GM19240 (cell line): ENCODE data around the gene TMEM238.

Source experiments
- DNase-seq: peaks from one replicate; pipeline ENCODE4 v3.0.0; 2011; ENCODE audit warnings: low spot score; ENCODE audit not compliant: insufficient read length

The TMEM238 gene

DNA sequence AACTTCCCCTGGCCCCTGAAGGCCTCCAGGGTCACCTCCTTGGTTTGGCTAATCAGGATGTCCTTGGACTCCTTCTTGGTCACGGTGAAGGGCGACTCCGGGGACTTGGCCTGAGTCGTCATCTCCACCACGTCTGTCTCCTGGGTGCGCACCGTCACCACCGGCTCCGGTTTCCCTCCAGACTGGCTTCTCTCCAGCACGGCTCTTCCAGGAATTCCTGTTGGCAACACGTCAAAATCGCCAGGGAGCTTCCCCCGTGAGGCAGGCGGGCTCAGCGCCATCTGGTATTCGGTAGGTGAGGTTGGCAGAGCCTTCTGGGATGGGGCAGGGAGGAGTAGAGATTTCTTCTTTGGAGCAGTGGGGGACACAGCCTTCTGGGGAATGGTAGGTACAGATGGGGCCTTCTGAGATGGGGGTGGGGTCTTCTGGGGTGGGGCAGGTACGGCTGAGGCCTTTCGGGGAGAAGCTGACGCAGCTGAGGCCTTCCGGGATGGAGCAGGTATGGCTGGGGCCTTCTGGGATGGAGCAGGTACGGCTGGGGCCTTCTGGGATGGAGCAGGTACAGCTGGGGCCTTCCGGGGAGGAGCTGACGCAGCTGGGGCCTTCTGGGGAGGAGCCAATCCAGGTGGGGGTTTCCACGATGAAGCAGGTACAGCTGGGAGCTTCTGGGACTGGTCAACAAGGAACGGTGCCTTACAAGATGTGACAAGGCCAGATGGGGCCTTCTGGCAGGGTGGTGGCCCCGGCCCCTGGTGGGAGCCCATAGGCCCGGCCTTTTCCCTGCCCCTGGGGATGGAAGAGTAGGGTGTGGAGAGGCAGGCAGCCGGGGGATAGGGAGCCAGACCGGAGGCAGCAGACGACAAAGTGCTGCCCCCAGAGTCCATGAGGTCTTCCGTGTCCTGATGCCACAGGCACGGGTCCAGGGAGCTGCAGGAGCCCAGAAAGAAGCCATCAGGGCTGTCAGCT is 24.9 kb downstream of the TMEM238 start:
- no peak for DNase-seq

DNA sequence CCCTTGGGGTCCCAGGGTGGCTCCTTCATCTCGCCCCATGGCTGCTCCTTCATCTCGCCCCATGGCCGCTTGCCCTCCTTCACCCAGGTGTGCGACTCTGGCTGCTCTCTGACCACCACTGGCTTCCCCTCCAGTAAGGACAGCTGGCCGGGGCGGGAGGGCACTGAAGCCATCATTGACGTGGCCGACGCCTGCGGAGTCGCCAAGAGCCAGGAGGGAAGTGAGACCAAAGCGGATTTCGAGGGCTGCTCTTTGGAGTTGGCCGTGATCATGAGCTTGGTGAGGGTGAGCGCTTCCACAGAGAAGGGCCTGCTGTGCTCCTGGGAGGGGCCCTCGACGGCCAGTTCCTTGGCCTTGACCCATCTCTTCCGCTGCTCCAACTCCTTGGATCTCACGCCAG is 25.6 kb downstream of the TMEM238 start:
- DNase-seq: no peak

DNA sequence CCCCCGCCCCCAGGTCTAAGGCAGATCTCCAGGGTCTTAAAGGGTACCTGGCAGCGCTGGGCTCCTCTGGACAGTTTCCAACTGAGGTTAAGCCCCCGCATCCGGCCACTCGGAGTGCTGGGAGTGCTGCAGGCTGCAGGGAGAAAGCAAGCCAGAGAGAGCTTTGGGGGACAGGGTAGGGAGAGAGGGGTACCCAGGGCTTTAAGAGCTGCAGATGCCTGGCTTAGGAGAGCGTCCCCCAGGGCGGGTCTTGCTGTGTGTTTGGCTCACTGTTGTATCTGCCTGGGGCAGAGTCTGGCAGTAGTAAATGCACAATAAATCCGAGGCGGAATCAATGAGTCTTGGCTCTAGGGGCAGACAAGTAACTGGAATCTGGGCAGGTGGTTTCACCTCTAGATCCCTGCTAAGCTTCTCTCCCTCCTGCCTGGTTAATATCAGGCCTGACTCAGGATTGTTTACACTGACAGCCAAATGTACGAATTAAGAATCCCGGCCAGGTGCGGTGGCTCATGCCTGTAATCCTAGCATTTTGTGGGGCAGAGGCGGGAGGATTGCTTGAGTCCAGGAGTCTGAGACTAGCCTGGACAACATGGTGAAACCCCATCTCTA is 28.8 kb downstream of the TMEM238 start:
- no peak for DNase-seq

DNA sequence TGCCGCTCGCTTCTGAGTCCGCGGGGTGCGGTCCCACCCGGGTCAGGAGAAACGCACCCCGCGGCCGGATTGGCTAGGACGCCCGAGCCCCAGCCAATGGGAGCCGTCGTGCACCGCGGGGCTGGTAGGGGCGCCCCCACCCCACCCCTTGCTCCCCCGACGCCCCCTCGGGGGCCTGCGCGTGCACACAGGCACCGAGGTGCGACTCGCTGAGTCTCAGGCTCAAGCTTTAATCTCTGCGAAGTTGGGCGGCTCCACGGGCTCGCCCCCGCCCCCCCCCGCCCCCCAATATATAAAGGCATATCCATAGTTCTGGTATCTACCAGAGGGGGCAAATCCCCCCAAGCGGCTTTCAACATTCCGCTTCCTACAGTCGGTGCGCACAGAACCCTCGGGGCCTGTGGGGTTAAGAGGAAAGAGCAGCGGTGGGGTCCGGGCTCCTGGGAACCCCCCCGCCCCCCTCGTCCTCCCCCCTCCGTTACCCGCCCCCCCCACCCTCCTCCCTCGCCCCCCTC is 29.3 kb downstream of the TMEM238 start, which contains the start of gene COX6B2:
COX6B2 (minus strand) TSS at position 22 of the 515 bp plus-strand sequence. CDS start 198 bp downstream, outside the sequence.
- DNase-seq: no peak

DNA sequence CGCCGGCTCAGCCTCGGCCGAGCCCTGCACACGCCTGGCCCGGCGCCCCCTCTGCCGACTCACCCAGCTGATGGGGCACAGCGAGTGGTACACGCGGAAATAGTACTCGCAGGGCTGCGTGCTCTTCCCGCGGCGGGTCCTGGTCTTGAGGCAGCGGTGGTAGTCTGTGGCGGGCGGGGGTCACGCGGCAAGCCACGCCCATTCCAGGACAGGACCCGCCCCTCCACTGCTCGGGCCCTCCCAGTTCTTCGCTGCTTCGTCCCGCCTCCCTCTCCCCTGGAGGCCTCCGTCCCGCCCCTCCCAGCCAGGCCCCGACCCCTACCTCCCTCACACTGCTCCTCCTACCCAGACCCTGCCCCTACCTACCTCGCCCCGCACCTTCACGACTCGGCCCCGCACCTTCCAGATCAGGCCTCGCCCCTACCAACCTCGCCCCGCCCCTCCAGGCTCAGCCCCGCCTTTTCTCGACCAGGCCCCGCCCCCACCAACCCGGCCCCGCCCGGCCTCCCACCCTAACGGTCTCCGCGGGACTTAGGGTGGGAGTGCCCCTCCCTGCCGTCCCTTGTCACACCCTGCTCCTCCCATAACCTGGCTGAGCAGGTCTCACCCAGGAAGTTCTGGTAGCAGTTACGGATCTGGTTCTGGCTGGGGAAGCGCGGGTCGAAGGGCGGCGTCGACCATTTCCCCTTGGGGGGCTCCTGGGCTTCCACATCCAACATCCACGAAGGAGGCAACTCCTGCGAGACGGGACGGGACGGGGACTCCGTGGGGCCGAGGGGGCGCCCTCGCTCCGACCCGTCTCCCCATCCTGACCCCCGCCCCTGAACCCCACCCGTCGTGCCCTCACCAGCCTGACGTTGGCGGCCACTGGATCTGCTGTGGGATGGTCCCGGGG is 30.0 kb downstream of the TMEM238 start:
- no peak for DNase-seq

DNA sequence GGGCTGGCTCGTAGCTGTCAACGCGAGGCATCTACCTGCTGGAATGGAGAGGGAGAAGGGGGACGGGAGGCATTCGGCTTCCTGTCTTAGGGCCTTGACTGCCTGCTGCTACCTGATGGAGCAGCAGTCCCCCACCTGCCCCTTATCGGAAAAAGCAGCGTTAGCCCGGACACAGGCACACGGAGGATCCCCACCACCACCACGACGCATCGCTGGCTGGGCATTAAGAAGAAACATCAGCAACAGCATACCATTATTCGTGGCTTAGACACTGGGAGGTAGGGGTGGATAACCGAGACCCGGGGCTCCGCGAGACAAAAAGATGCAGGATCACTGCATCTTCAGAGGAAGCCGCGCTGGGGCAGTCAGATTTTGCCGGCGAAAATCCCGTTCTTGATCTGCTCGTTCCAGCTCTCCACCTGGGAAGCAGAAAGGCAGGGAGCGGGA is 30.7 kb downstream of the TMEM238 start:
- DNase-seq: no peak

DNA sequence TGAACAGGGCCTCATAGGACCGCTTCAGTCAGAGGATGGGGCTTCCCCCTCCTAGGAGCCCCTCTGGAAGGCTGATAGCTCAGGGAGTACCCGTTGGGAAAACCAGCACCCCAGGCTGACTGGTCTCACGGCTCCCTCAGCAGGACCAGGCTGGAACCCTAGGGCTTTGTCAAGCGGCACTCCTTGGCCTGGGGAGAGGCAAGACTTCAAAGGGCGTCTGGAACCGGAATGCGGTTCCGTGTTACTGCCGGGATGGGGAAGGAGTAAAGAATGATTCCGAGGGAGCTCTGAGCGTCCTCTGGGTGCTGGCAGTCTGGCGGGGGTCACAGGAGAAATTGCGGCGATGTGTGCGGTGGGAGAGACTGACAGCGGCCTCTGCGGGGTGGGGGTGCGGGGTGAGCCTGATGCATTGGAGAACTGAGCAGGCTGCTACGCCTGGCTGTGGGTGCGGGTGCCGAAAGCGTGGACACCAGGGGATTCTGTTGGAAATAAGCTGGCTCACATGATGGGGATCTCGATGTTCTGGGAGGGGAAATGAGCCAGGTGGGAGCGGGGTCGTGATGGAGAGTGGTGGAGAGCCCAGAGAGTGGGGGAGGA is 31.4 kb downstream of the TMEM238 start:
- no peak for DNase-seq

DNA sequence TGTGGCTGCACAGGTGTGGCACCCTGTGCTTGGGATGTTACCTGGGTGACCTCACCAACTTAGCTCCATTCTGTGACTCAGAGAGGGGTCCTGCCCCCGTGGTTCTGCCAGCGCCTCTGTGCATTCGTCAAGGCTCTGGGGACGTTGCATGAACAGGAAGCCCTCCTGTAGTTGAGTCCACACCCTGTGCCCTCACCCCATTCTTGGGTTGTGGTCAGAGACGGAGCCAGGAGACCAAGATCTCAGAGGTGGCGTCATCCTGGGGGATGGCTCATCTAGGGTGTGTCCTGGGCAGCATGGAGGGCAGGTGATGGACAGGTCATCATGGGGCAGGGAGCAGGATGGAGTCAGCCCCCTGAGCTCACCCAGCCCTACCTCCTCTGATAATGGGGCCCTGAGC is 32.1 kb downstream of the TMEM238 start:
- DNase-seq: no peak

DNA sequence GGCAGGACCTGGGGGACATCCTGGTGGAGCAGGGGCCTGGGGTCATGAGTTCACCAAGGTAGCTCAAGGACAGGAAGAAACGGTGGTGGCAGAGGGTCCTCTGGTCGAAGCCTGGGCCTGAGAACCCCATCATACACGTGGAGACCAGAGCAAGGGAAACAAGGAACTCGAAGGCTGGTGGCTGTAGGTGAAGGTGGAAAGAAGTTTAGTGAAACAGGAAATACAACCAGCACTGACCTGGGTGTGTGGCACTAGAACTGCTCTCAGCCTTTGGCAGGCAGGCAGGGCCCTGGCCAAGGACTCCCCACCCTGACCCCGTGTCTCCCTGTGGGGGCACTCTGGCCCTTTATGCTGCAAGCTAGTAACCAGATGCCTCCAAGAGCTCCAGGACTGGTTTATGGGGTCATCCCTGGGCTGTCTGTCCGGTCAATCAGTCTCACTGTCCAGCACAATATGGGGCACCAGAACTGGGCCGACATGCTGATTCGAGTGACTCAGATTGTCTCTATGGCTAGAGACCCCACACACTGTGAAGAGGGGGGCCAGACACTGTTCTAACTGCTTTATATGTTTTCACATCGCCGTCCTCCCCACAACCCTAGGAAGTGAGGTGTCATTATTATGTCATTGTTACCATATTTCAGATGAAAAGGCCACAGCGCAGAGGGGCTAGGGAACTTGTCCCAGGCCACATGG is 33.3 kb downstream of the TMEM238 start:
- DNase-seq: no peak

DNA sequence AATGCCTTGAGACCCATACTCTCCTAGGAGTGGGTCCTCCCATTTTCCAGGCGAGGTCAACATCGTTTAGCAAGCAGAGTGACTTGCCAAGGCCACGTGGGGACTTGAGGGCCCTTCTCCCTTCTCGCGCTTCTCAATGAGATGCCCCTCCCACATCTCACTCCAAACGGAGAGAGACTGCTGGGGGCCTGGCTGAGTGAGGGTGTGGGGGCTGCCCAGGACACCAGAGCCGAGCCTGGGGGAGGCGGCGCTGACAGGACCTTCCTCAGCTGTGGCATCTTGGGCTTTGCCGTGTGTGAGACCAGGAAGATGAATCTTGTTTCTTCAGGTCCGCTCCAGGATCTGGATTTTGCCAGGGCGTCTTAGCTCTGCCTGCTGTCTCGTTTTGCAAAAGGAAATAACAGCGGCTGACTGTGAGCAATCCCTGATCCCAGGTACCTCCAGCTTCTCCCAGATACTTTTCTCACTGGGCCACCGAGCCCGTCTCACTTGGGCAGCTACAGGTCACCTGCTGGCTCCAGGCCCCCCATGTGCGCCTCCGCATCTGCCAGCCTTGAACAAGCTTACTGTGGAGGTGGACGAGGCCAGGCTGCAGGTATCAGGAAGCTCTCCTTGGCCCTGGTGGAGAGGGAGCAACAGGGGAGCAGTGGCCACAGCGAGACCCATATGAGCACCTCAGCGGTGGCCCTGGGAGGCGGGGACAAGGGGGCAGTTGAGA is 35.6 kb downstream of the TMEM238 start:
- DNase-seq: no peak

DNA sequence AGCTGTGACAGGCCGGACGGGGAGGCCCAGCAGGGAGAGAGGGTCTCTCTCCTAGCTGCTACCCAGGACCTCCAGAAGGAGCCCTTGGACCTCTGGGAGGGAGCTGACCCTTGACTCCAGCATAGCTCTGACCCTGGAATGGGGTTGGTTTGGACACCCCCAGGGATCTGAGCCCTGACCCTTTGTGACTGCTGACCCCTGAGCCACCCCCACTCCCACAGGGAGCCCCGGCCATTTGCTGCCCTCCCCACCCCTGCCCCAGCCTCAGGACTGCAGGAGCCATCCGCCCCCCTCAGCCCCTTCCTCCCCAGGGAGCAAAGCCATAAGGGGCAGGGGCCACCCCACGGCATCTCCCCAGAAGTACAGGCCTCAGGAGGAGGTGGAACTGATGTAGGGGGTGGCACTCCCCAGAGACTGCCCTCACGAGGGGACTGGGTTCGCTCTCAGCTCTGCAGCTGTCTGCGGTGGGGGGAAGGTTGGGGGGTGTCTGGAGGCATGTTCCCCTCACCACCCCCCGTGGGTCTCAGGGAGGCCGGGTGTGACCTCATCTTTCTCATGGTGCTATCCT is 36.6 kb downstream of the TMEM238 start:
- no peak for DNase-seq

DNA sequence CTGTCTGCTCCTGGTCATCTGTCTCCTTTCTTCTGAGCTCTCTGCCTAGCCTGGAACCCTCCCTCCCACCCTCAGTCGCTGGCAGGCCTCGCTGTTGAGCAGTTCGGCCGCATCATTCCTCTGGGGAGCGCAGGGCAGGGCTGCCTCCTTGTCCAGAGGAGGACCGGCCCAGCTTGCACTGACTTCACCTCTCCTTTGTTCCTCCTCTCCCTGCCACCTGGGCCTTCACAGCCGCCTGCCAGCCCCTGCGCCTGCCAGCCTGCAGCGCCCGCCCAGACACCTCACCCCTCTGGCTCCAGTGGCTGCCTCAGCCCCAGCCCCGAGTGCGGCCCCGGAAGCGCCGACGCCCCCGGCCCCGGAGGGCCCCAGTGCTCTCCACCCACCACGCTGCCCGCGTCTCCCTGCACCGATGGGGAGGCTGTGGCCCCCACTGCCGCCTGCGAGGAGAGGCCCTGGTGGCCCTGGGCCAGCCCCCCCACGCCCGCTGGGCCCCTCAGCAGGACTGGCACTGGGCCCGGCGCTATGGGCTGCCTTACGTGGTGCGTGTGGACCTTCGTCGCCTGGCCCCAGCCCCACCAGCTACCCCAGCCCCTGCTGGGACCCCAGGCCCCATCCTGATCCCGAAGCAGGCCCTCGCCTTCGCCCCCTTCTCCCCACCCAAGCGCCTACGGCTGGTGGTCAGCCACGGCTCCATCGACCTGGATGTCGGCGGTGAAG is 37.2 kb downstream of the TMEM238 start:
- no peak for DNase-seq

DNA sequence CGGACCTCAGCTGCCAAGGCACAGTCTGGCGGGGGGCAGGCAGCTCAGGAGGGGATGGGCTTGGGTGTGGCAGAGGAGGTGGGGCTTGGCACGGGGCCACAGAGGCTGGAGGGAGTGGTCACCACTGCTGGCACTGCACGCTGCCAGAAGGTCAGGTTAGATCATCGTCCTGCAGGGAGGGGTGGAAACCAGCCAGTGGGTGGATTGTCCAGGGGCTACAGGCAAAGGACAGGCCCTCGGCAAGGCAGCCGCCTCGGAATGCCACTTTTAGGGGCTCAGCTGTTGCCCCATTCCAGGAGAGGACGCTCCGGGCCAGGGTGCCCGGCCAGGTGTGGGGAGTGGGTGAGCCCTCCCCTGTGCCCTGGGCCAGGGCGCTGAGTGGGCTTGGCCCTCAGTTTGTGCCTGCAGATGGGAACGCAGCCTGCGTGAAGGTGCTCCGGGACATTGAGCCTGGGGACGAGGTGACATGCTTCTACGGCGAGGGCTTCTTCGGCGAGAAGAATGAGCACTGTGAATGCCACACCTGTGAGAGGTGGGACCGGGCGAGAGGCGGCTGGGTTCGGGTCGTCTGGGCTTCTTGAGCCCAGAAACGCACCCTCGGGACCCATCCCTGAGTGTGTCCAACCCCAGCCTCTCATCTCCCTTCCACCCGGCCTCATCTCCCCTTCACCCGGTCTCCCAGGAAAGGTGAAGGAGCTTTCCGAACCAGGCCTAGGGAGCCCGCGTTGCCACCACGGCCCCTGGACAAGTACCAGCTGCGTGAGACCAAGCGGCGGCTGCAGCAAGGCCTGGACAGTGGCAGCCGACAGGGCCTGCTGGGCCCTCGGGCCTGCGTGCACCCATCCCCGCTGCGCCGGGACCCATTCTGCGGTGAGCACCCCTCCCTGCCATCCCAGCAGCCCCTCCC is 38.0 kb downstream of the TMEM238 start:
- DNase-seq: no peak

DNA sequence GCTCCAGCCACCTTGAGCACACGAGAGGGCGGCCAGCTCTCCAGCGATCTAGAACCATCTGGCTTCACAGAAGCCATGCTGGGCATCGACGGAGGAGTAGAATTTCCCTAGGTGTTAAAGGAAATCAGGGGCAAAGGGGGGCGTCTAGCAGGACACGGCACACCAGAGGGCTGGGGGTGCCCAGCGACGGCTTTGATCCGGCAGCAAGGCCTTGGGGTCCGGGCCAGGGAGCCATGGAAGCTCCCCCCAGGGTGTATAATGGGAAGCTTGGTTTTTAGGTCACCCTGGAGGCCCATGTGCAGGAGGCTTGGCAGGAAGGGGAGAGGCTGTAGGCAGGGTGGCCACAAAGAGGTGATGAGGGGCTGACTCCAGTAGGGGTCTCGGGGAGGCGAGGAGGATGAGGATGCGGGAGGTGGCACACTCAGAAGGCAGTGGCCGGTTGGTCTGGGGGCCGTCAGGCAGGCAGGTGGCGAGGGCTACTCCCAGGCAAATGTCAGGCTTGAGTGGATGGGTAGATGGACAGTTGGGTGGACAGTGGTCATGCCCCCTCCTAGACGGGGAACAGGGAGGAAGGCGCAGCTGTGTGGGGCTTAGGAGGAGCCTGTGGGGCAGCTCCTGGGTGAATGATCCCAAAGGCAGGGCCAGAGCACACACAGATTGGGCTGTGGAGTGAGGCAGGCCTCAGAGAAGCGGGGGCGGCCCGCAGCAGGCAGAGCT is 38.8 kb downstream of the TMEM238 start:
- DNase-seq: no peak

DNA sequence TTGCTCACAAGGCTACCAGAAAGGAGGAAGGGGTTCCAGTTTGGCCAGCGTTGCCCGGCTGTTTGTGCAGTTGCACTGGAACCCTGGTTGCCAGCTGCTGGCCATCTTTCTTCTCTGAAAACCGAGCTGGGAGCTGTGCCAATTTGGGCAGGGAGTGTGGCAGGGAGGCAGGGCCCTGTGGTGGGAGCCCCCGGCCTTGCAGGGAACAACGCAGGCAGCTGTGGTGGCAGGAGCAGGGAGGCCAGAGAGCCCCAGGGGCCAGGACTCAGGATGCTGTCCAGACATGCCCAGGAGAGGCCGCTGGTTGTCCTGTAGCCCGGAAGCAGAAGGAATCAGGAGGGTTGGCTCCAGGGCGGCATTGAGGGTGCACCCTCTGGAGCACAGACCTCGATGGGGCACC is 39.6 kb downstream of the TMEM238 start:
- DNase-seq: no peak

DNA sequence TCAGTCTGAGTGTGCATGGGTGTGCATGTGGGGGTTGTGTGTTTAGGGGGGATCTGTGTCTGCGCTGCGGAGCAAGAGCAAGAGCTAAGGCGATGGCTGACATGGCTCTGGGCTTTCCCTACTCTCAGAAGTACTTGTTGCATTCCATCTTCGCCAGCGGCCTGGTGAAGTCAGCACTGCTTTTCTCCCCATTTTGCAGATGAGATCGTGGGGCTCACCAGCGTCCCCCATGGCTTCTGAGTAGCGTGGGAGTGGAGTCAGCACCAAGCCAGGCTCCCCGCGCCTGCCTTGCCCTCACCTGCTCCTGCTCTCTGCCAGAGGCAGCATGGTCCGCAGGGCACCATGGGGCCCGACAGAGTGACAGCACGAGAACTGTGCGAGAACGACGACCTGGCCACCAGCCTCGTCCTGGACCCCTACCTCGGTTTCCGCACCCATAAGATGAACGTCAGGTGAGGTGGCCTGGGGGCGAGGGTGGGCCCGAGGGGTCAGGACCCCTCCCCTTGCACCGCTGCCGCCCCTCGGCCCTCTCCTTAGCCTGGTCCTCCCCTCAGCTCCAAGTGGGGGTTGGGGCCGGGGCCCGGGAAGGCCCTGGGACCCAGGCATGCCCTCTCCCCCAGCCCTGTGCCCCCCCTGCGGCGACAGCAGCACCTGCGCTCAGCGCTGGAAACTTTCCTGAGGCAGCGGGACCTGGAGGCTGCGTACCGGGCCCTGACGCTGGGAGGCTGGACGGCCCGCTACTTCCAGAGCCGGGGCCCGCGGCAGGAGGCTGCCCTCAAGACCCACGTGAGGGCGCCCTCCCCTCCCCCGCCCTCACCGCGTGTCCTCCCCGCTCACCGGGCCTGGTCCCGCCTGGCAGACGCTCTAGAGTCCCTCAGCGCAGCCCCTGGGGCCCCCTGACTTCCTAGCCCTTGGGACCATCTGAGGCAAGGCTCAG is 42.2 kb downstream of the TMEM238 start:
- DNase-seq: no peak
